Measurements from ENCODE around the gene FTL. TPM values are rescaled to one million over a fixed set of nuclear protein-coding genes. Genes with fewer than 3 reads are reported as not detected.

Gene FTL
- total RNA-seq, 4 donors from 2014 or later = 2,478 to 4,094 (median 2,824) TPM

DNA sequence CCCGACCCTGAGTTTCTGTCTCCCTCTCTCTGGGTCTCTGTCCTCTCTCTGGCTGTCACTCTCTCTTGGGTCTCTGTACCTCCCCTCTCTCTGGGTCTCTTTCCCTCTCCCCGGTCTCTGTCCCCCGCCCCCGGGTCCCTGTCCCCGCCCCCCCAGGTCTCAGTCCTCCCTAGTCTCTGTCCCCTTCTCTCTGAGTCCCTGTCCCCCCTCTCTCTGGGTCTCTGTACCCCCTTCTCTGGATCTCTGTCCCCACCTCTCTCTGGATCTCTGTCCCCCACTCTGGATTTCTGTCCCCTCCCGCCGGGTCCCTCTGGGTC is 2.3 kb upstream of the FTL start:
- Histone ChIP-seq H3K4me3 (no peak overlapping the region), H3K9me3 (no peaks in the 10 kb centered on the region), H3K27me3 (no peaks in the 10 kb centered on the region), H3K36me3 (peaks cover 0 to 27% of the 10 kb centered on the region in 2 donors), H3K27ac (peak overlapping the region in 3 of 4 donors; percentile 93 to 95 (median 93)), H3K4me1 (peaks cover 0 to 49% (median 28%) of the 10 kb centered on the region in 3 donors)
- TF ChIP-seq, protein P1, sequence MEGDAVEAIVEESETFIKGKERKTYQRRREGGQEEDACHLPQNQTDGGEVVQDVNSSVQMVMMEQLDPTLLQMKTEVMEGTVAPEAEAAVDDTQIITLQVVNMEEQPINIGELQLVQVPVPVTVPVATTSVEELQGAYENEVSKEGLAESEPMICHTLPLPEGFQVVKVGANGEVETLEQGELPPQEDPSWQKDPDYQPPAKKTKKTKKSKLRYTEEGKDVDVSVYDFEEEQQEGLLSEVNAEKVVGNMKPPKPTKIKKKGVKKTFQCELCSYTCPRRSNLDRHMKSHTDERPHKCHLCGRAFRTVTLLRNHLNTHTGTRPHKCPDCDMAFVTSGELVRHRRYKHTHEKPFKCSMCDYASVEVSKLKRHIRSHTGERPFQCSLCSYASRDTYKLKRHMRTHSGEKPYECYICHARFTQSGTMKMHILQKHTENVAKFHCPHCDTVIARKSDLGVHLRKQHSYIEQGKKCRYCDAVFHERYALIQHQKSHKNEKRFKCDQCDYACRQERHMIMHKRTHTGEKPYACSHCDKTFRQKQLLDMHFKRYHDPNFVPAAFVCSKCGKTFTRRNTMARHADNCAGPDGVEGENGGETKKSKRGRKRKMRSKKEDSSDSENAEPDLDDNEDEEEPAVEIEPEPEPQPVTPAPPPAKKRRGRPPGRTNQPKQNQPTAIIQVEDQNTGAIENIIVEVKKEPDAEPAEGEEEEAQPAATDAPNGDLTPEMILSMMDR (IDR thresholded peaks at IDR 0.05) = no peak
- TF ChIP-seq POLR2AphosphoS5 (IDR thresholded peaks at IDR 0.05) (no peak), POLR2A (IDR thresholded peaks at IDR 0.05) (no peak), EP300 (IDR thresholded peaks at IDR 0.05) (no peak)
- no peak for ATAC-seq
- WGBS, 2 donors (ENCODE audit: low coverage in 1 of 2) = 45% methylated on average over 3 of the region's 7 CpGs; no CpG with 5 or more reads in 1 of the 2 donors

GRCh38 chr19:48963371-48964204 is 1.5 kb upstream of the FTL start:
- Histone ChIP-seq H3K27me3 (no peaks in the 10 kb centered on the region), H3K4me3 (peak overlapping the region; percentile 2 to 88), H3K4me1 (peaks cover 0 to 56% (median 28%) of the 10 kb centered on the region in 3 donors), H3K36me3 (peaks cover 0 to 32% of the 10 kb centered on the region in 2 donors), H3K27ac (peak overlapping the region; percentile 85 to 95 (median 93)), H3K9me3 (no peaks in the 10 kb centered on the region)
- WGBS, 2 donors (ENCODE audit: low coverage in 1 of 2) = 5% methylated on average over 4 to 13 of the region's 28 CpGs
- TF ChIP-seq EP300 (IDR thresholded peaks at IDR 0.05) (peak; percentile 28), POLR2A (IDR thresholded peaks at IDR 0.05) (peak in 1 of 2 donors; percentile 18), POLR2AphosphoS5 (IDR thresholded peaks at IDR 0.05) (peak; percentile 81)
- TF ChIP-seq, protein P1 (IDR thresholded peaks at IDR 0.05) = no peak
- ATAC-seq = peak; percentile 19

DNA sequence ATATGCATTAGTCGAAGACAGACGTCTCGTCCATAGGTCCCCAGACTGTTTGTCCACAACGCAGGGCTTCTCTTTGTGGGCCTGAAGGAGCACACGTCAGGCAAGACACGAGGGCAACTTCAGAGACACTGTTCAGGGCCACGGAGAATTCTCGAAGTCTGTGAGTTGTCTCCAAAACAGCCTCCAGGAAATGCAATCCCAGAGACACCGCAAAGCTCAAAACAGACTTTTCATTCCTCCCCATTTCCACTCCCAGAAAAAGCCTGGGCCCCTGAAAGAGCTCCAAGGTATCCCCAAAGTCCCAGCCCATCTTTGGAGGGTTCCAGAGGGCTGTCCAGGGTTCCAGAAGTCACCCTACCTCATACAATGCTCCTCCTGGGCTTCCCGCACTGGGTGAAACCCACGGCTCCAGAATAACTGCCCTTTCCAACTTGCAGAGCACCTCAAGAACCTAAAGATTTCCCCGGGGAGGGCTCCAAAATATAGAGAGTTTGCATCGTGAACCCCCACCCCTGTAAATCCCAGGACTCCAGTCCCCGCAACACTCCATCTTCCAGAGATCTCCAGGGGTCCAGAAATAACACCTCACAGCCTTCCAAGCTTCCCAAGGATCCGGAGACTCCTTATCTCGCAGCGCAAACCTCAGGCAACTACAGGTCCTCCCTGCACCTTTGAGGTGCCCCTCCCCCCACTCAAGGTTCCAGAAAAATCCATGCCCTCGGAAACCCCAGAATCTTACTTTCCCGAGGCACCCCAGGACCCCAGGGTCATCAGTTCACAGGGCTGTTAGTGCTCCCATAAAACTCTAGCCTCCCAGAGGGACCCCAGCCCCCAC is 687 bp upstream of the FTL start:
- TF ChIP-seq POLR2A (IDR thresholded peaks at IDR 0.05) (no peak), POLR2AphosphoS5 (IDR thresholded peaks at IDR 0.05) (no peak), EP300 (IDR thresholded peaks at IDR 0.05) (no peak)
- TF ChIP-seq, protein P1 (IDR thresholded peaks at IDR 0.05) = no peak
- no peak for ATAC-seq

DNA sequence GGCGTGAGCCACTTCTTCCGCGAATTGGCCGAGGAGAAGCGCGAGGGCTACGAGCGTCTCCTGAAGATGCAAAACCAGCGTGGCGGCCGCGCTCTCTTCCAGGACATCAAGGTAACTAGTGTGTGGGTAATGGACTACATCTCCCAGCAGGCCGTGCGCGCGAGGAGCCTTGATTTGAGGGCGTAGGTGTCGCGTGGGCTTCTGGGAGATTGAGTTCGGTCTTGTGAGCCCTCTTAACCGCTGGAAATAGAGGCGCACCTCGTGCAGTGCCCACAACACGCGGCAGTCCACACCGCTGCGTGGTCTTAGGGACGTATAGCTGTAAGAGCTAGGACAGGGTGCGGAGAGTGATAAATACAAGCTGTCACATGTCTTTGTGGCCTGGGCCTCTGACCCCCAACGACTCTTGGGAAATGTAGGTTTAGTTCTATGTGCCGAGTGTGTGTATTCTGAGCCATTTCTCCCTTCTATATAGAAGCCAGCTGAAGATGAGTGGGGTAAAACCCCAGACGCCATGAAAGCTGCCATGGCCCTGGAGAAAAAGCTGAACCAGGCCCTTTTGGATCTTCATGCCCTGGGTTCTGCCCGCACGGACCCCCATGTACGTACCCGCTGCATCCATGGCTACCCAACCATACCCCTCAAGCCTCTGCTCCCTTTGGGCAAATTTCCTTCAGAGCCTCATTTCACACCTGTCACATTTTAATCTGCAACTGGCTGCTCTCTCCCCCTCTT is 864 bp downstream of the FTL start:
- ATAC-seq = peak; percentile 46

More for the DNA sequence above, 687 bp upstream of the FTL start:
- WGBS, 2 donors (ENCODE audit: low coverage in 1 of 2) = 21 to 31% methylated on average over 4 to 9 of the region's 19 CpGs
- H3K36me3 ChIP-seq = peaks cover 0 to 40% of the 10 kb centered on the region in 2 donors
- H3K27ac ChIP-seq = peak overlapping the region; percentile 85 to 95 (median 93)
- H3K9me3 ChIP-seq = no peaks in the 10 kb centered on the region
- H3K4me3 ChIP-seq = peak overlapping the region; percentile 50 to 88
- H3K27me3 ChIP-seq = no peaks in the 10 kb centered on the region
- H3K4me1 ChIP-seq = peaks cover 0 to 60% (median 28%) of the 10 kb centered on the region in 3 donors

More for the DNA sequence above, 864 bp downstream of the FTL start:
- 15 to 24% methylated on average over 15 to 19 of the region's 36 CpGs for WGBS, 2 donors (ENCODE audit: low coverage in 1 of 2)
- Histone ChIP-seq H3K36me3 (peaks cover 0 to 48% of the 10 kb centered on the region in 2 donors), H3K4me3 (peak overlapping the region; percentile 50 to 88), H3K4me1 (peaks cover 0 to 66% (median 31%) of the 10 kb centered on the region in 3 donors), H3K9me3 (no peaks in the 10 kb centered on the region), H3K27ac (peak overlapping the region; percentile 75 to 95 (median 93)), H3K27me3 (no peaks in the 10 kb centered on the region)
- TF ChIP-seq EP300 (IDR thresholded peaks at IDR 0.05) (no peak), POLR2AphosphoS5 (IDR thresholded peaks at IDR 0.05) (no peak), POLR2A (IDR thresholded peaks at IDR 0.05) (no peak)
- TF ChIP-seq, protein P1 (IDR thresholded peaks at IDR 0.05) = no peak
